Ascending aorta (tissue), 2 donors: Measurements from ENCODE around the gene LRP11. TPM values are rescaled to one million over a fixed set of nuclear protein-coding genes. Genes with fewer than 3 reads are reported as not detected.
"Not testable (repeated sequence)": the region's sequence is repeated elsewhere in the genome, so short reads cannot be mapped to it uniquely, and the experiment has no call there.

Experiments
- DNase-seq, 2 donors: peaks; one replicate each; pipeline ENCODE4 v3.0.0-alpha.2; 2019; ENCODE audit warnings: low spot score in 2 of 2
- H3K27ac ChIP-seq, 2 donors: fragments of 200-600 bp; sonication (generic); one replicate each; pipeline ENCODE4 v1.5.1; 2016 to 2017; ENCODE audit warnings: mild to moderate bottlenecking in 1 of 2
- H3K27me3 ChIP-seq: fragments of 200-600 bp; sonication (generic); one replicate; pipeline ENCODE4 v1.5.1; 2017
- H3K36me3 ChIP-seq, 2 donors: fragments of 200-600 bp; sonication (generic); one replicate each; pipeline ENCODE4 v1.5.1; 2016
- H3K4me1 ChIP-seq, 2 donors: fragments of 200-600 bp; sonication (generic); one replicate each; pipeline ENCODE4 v1.5.1; 2016 to 2017; ENCODE audit warnings: mild to moderate bottlenecking in 1 of 2
- H3K4me3 ChIP-seq, 2 donors: fragments of 200-600 bp; sonication (generic); one replicate each; pipeline ENCODE4 v1.5.1; 2016 to 2017; ENCODE audit warnings: mild to moderate bottlenecking in 1 of 2
- H3K9me3 ChIP-seq, 2 donors: fragments of 200-600 bp; sonication (generic); one replicate each; pipeline ENCODE4 v1.5.1; 2016
- intact Hi-C: fragments of 100-400 bp; cut with DNase I; formaldehyde crosslinking; loops from one replicate; pipeline ENCODE4 v1.15.1; 2023
- total RNA-seq: library from RNA; depleted of rRNA; stranded (reverse); fragments of >200 nt; gene quantifications from one replicate; pipeline ENCODE4 v1.1.0, GENCODE V29; 2016
- TF ChIP-seq, protein P1 (sequence below), 3 experiments: fragments of 200-600 bp in 2 of 3; fragments of 450-650 bp in 1 of 3; sonication (generic) in 2 of 3; IDR thresholded peaks; one replicate each; pipeline ENCODE4 v1.5.1; 2016 to 2019; ENCODE audit warnings: antibody characterized with exemption in 3 of 3, mild to moderate bottlenecking in 1 of 3, moderate library complexity in 1 of 3

Gene LRP11
- total RNA-seq, 1 donor from 2014 or later = 39.1 TPM

GRCh38 chr6:149852881-149853280 lies 11.3 kb downstream of the LRP11 start:
- DNase-seq = no peak
- H3K27ac ChIP-seq = no peak overlapping the region
- TF ChIP-seq, protein P1, sequence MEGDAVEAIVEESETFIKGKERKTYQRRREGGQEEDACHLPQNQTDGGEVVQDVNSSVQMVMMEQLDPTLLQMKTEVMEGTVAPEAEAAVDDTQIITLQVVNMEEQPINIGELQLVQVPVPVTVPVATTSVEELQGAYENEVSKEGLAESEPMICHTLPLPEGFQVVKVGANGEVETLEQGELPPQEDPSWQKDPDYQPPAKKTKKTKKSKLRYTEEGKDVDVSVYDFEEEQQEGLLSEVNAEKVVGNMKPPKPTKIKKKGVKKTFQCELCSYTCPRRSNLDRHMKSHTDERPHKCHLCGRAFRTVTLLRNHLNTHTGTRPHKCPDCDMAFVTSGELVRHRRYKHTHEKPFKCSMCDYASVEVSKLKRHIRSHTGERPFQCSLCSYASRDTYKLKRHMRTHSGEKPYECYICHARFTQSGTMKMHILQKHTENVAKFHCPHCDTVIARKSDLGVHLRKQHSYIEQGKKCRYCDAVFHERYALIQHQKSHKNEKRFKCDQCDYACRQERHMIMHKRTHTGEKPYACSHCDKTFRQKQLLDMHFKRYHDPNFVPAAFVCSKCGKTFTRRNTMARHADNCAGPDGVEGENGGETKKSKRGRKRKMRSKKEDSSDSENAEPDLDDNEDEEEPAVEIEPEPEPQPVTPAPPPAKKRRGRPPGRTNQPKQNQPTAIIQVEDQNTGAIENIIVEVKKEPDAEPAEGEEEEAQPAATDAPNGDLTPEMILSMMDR (IDR thresholded peaks at IDR 0.05) = no peak
- no peaks in the 10 kb centered on the region for H3K4me1 ChIP-seq
- no peaks in the 10 kb centered on the region for H3K36me3 ChIP-seq
- H3K27me3 ChIP-seq = no peaks in the 10 kb centered on the region
- H3K9me3 ChIP-seq = no peaks in the 10 kb centered on the region
- intact Hi-C loops = no loop called here
- H3K4me3 ChIP-seq = no peak overlapping the region

GRCh38 chr6:149852180-149852579 lies 12.0 kb downstream of the LRP11 start:
- no peaks in the 10 kb centered on the region for H3K27me3 ChIP-seq
- no peaks in the 10 kb centered on the region for H3K9me3 ChIP-seq
- TF ChIP-seq, protein P1 (IDR thresholded peaks at IDR 0.05) = no peak
- intact Hi-C loops = no loop called here
- DNase-seq = no peak
- no peaks in the 10 kb centered on the region for H3K36me3 ChIP-seq
- no peak overlapping the region for H3K27ac ChIP-seq
- peaks cover 0 to 2% of the 10 kb centered on the region in 2 donors for H3K4me1 ChIP-seq
- no peak overlapping the region for H3K4me3 ChIP-seq

DNA sequence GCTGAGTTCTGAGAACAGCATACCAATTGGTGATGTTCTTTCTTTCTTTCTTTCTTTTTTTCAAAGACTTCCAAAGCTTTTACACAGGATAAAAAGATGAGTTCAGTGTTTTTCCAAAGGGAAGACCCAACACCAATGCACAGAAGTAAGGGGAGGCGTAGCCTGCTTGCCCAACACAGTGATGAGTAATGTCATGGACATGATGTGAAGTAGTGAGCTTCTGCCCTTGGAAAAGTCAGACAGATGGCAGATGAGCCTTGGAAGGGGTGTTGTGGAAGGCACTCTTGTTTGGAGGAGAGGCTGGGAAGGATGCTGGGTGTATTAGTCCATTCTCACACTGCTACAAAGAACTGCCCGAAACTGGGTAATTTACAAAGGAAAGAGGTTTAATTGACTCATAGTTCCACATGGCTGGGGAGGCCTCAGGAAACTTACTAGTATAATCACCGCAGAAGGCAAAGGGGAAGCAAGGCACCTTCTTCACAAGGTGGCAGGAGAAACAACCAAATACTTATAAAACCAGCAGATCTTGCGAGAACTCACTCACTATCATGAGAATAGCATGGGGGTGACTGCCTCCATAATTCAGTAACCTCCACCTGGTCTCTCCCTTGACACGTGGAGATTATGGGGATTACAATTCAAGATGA lies 12.6 kb downstream of the LRP11 start:
- Histone ChIP-seq H3K27ac (no peak overlapping the region), H3K36me3 (no peaks in the 10 kb centered on the region)

GRCh38 chr6:149848343-149848742 lies 15.8 kb downstream of the LRP11 start:
- intact Hi-C loops, H3K27me3 ChIP-seq, DNase-seq, H3K27ac ChIP-seq, H3K9me3 ChIP-seq, H3K4me3 ChIP-seq, H3K4me1 ChIP-seq, H3K36me3 ChIP-seq: not testable (repeated sequence)

More for the DNA sequence above, 12.6 kb downstream of the LRP11 start:
- Histone ChIP-seq H3K27me3 (no peaks in the 10 kb centered on the region), H3K4me3 (no peak overlapping the region), H3K9me3 (no peaks in the 10 kb centered on the region), H3K4me1 (peaks cover 0 to 5% of the 10 kb centered on the region in 2 donors)
- no peak for DNase-seq
- TF ChIP-seq, protein P1 (IDR thresholded peaks at IDR 0.05) = no peak
- intact Hi-C loops = no loop called here

DNA sequence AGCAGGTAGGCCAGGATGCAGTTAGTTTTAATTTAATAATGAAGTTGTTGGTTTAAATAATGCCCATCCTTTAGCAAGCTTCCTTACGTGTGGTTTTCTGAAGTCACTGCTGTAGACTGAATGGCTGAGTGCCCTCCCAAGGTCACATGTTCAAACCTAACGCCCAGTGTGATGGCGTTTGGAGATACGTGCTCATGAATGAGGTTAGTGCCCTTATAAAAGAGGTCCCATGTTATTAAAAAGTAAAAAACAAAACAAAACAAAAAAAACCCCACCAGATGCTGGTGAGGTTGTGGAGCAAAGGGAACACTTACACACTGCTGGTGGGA lies 16.3 kb downstream of the LRP11 start:
- peaks cover 0 to 5% of the 10 kb centered on the region in 2 donors for H3K4me1 ChIP-seq
- no peak overlapping the region for H3K4me3 ChIP-seq
- no peaks in the 10 kb centered on the region for H3K36me3 ChIP-seq
- intact Hi-C loops = no loop called here
- DNase-seq = no peak
- no peak overlapping the region for H3K27ac ChIP-seq
- no peaks in the 10 kb centered on the region for H3K9me3 ChIP-seq
- TF ChIP-seq, protein P1 (IDR thresholded peaks at IDR 0.05) = no peak
- no peaks in the 10 kb centered on the region for H3K27me3 ChIP-seq

GRCh38 chr6:149846321-149846720 lies 17.8 kb downstream of the LRP11 start:
- H3K4me1 ChIP-seq = peaks cover 0 to 5% of the 10 kb centered on the region in 2 donors
- no peaks in the 10 kb centered on the region for H3K9me3 ChIP-seq
- no peak overlapping the region for H3K4me3 ChIP-seq
- no peak for DNase-seq
- H3K27me3 ChIP-seq = no peaks in the 10 kb centered on the region
- H3K36me3 ChIP-seq = no peaks in the 10 kb centered on the region
- intact Hi-C loops = no loop called here
- no peak overlapping the region for H3K27ac ChIP-seq
- TF ChIP-seq, protein P1 (IDR thresholded peaks at IDR 0.05) = no peak
